NCI-H510A treated with DMSO at 0.1 percent for 48 hours (cell line): ENCODE measurements around the gene ABL2.

ENCODE experiments used
- DNase-seq: peaks from one replicate; lab custom pipeline; 2025; lab: John Stamatoyannopoulos, UW

Gene ABL2

DNA sequence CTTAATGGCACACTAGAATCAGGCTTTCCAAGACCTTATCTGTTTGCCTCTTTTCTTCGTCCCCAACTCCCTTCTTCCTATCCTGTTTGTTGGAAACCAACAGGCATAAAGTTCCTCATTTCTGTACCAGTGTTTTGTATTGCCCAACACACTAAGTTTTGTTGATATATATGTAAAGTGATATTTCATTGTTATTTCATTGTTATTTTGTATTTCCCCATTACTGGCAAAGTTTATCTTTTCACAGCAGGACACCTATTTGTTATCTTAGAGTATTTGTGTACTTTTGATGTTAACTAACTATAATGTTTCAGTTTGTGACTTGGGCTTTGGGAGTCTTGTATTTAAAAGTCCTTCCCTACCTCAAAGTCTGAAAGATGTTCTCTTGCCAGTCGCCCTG is 176.7 kb downstream of the ABL2 start:
- DNase-seq: no peak
